Measurements from ENCODE around the gene HDLBP.

GRCh38 chr2:241209271-241209670 is 106.2 kb downstream of the HDLBP start:
- TF ChIP-seq CTCF (conservative IDR thresholded peaks at IDR 0.05) (no peak), EZH2 (IDR thresholded peaks at IDR 0.05; ENCODE audit: low read depth) (no peak)

Measured in PC-9 (cell line).